GM15510 (cell line): ENCODE measurements around the gene KLF18.

Source experiments
- POLR2A ChIP-seq: IDR thresholded peaks from 3 replicates; pipeline ENCODE4 v1.6.1; 2011; ENCODE audit warnings: borderline replicate concordance; ENCODE audit not compliant: insufficient read length; ENCODE audit errors: extremely low read depth

KLF18 gene

GRCh38 chr1:44101328-44101727 is 40.1 kb downstream of the KLF18 start:
- no peak for TF ChIP-seq POLR2A

- no peak for TF ChIP-seq POLR2A
Observed at GRCh38 chr1:44100183-44100868, 41.1 kb downstream of the KLF18 start.

- no peak for TF ChIP-seq POLR2A
Observed at GRCh38 chr1:44094047-44094446, 47.4 kb downstream of the KLF18 start.

- TF ChIP-seq POLR2A: no peak
Observed at GRCh38 chr1:44090429-44091252, 50.8 kb downstream of the KLF18 start.

- no peak for TF ChIP-seq POLR2A
Observed at GRCh38 chr1:44089371-44090048, 51.9 kb downstream of the KLF18 start.
